ENCODE measurements around the gene SOX4.

DNA sequence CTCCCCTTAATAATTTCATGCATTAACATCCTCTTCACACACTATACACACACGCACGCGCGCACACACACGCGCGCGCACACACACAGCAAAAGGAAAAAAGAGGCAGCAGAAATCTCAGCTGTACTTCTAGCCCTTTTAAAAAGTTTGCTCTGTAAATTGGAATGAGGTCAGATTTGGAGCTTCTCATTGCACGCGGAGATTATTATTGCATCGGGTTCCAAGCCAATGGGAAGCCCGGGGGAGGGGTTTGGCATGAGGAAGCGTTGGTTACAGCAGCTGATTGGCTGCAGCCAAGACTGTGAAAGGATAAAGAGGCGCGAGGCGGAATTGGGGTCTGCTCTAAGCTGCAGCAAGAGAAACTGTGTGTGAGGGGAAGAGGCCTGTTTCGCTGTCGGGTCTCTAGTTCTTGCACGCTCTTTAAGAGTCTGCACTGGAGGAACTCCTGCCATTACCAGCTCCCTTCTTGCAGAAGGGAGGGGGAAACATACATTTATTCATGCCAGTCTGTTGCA, at the start of gene SOX4:
- TF ChIP-seq POLR2A (IDR thresholded peaks at IDR 0.05) = peak; percentile 67
- TF ChIP-seq CTCF (IDR thresholded peaks at IDR 0.05) = no peak

Data from testis (tissue), 2 donors.